ENCODE data around the gene PGLYRP3.

PGLYRP3 gene

DNA sequence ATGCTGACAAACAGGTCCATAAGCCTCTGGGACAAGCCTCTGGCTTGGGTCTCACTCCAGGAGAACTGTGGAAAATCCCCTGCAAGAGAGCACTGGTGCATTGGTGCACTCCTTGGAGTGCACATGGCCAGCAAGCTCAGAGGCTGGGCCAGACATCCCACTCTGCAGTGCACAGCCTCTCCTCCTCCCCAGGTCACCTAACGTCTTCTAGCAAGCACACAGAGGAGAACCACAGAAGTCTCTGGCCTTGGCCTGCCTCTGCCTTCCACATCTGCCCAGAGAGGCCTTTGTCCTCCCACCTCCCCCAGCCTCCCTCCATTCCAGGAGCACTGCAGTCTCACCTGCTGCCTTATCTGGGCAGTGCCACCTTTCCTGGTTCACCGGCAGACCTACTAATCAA is 4.2 kb downstream of the PGLYRP3 start:
- DNase-seq = no peak

DNA sequence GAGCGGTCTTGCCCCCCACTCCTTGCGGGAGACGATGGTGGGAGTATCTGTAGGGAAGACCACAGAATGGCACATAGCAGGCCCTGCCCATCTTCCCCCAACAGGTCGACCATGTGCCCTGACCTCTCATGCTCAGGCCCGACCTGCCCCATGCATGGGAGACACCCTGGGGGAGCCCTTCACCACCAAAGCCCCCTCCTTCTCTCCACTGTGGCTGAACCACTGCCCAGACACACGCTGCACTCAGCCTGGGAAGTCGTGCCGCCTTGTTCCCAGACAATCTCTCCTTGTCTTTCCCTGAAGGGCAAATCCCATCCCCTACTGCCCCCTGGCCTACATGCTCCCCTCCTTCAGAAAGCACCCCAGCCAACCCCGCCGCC is 5.5 kb downstream of the PGLYRP3 start:
- no peak for DNase-seq

DNA sequence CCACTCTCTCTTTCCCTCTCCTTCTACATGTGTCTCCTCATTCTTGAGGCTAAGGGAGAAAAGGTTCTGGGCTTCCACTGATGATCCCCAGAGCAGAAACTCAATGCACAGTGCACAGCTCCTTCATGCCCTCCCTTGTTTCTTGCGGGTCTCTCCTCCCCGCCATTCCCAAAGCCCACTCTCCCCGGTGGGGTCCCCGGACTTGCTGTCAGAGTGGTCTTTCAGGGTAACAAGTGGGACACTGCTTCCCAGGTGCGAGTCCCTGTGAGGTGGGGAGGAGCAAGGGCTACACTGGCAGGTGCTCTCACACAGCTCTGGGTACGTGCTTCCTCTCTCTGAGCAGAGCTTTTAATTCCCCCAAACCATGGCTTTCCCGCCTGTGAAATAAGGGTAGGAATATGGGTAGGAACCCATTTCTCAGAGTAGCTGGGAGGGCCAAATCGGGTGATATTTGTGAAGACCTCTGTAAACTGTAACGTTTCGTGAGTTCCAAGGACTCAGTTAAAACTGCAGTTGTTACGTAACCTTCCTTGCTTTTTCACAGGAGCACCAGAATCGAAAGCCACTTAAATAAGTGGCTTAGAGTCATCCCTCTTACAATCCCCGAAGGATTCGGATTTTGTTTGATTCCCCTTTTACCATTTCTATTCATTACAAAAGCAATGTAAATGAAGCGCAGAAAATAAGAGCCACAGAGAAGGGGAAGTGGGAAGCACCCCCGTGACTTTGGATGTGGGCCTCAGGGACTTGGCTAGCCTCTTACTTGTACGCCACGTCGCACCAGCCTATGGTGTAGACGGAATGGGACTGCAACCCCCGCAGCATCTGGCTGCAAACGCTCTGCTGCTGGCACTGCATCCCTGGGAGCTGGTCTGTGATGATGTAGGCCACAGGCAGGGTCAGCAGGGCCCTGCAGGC is 6.2 kb downstream of the PGLYRP3 start:
- no peak for DNase-seq

DNA sequence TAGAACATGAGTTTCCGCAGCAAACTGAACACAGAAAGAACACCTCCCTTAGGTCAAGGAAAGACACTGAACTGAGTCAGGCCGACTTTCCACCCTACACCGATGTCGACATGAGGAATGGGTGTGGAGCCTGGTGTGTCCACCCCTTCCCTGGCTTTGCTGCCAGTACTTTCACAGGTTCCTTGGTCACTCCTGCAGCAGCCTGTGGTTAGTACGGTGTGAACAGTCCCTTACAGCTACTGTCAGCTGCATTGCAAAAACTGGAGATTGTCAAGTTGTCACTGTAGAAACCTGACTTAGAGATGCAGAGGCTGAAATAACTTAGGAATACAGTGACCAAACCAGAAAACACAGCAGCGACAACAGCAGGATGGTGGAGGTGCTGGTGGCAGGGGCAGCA is 7.1 kb downstream of the PGLYRP3 start:
- no peak for DNase-seq

DNA sequence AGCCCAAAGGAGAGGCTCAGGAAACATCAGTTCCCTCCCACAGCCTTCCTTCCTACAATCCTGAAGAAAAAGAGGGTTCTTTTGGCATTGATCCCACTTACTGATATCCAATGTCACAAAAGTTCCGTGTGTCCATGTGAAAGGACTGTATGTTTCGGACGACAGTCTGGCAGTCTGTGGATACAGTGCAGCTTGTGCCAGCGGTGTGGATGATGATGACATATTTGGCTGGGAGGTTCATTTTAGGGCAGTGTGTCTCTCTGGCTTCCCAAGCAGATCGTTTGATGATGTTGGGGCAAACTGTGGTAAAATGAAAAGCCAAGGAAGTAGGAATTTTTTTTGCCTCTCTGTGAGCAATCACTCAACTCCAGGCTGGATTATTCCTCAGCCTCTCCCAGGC is 10.4 kb downstream of the PGLYRP3 start:
- DNase-seq = no peak

DNA sequence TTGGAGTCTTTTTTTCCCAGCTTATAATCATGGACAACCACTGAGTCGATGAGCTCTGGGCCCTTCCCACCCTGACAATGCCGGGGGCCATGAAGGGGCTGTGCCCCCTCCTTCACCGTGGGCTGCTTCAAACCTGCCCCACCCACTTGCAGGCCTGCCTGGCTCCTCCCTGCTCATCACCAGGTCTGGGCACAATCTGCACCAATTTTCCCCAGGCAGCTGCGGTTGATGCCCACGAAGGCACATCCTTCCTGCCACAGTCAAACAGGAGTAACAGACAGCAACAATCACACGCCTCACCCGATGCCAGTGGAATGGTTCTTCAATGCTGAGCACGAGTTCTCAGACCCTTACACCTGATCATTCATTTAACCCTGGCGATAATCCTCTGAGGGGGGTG is 18.9 kb downstream of the PGLYRP3 start:
- DNase-seq = no peak

DNA sequence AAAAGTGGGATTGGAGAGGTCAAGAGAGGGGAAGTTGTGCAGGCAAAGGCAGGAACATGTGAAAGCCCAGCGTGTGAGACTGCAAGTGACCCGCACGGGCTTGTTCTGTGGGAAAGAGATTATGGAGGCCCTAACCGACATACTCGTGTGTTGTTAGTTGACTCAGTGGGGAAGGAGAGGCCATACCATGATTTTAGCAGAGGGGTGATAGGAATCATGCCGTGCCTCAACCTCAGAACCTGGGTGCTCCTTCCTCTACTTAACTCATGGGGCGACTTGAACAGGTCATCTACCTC is 19.3 kb downstream of the PGLYRP3 start:
- no peak for DNase-seq

DNA sequence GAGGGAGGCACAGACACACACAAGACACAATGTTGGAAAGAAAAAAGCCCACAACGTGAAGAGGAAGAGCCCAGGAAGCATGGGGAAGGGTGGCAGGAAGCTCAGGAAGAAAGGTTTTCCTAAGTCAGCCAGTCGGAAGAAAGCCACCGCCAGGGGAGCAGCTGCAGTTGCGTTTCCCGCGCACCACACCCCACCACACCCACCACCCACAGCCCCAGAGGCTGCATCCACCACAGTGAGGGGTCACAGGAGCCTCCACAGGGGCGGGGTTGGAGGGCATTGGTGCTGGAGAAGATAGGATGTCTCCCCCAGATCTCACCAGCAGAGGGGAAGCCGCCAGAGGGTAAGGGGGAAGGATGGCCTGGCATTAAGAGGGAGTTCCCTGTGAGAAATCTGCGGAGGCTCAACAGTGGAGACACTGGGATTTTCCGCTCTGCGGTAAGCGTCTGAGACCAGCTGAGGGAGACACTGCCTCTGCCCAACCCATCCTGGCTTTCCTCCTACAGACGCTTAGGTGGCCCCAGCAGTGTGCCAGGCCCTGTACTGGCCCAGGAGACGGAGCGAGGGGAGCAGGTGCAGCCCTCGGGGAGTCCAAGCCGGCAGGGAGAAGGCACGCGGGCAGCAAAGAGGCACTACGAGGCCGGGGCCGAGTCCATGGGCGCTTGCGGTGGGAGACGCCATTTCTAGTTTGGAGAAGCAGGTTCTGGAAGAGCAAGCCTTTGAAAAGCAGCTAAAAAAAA is 19.8 kb downstream of the PGLYRP3 start:
- no peak for DNase-seq

DNA sequence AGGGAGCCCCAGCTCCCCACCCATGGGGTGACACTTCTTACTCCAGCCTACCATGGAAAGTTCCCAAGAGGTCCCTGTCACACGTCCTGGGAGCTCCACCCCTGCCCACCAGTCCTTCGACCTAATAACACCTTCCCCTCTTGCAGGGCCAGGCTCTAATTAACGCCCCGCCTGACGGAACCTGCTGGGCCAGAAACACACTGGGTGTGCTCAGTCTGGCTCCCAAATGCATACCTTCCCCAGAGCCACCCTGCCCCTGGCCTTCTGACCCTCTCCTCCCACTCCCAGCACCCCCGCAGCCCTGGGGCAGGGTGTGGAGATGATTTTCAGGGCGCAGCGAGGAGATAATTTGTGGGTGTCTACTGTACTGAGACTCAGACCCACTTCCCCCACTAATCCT is 20.6 kb downstream of the PGLYRP3 start:
- DNase-seq = no peak

DNA sequence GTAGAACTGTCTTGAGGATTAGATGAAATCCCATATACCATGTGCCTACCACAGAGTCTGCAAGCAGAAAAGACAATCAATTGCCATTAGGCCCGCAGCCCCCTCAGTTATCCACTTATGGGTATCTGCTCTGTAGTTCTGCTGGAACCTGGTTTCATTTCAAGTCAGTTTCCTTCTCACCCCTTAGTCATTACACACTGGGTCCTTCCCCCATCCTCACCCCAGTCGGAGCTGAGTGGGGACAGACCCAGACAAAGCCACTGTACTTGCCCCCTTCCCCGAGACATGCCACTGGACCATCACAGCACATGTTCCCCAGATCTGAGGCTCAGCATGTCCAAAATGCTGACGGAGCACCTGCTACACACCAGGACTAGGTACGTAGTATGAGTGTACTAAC is 21.2 kb downstream of the PGLYRP3 start:
- DNase-seq = no peak

DNA sequence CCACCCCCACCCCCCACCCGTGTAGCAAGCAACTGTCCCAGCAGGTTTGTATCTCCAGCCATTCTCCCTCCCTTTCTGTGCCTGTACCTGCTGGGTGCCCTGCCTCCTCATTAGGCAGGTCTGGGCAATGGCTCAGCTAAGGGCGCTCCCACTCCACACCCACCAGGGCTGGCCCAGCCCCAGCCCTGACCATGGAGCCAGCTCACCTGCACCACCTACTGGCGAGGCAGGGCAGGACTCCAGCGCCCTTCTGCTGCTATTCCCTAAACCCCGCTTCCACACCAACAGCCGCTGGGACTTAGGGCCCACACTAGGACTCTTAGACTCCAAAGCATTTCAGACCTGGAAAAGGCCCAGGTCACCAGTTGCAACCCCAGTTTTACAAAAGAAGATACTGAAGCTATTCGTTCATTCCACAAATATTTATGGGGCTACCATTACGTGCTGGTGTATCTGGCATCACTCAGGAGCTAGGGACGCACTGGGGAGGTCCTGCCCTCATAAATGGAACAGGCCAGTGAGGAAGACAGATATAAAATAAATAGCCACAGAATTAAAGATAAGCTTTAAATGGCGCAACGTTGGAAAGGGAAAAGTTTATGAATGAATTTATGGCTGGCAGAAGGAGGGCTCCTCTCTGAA is 24.0 kb downstream of the PGLYRP3 start:
- no peak for DNase-seq

DNA sequence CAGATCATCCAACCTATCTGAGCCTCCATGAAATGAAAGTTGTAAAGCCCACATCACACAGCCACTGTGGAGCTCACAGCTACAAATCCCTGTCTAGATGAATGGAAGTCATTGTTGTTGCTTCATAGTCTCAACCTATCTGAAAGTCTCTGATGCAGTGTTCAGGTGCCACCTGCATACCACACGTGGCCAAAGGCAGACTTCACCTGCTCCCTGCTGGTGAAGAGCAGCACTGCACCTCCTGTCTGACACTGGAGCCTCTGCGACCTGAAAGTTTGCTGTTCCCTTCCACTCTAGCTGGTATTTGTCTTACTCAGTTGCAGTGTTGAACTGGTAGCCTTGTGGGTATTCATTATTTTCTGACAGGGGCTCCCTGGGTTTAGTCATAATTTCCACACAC is 34.9 kb downstream of the PGLYRP3 start:
- DNase-seq = no peak

DNA sequence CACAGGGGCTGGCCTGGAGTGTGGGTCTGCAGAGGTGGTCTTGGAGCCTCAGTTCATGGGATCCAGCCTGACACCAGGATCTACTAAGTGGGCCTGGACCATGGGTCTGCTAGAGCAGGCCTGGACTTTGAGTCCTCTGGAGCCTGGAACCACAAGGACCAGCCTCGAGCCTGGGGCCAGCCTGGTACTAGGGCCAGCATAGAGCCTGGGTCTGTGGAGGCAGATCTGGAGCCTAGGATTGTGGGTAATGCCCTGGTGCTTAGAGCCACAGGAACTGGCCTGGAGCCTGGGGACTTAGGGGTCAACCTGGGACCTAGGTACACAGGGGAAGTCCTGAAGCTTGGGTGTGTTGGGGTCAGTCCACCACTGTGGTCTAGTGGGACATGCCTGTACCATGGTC is 40.6 kb downstream of the PGLYRP3 start:
- DNase-seq = no peak

DNA sequence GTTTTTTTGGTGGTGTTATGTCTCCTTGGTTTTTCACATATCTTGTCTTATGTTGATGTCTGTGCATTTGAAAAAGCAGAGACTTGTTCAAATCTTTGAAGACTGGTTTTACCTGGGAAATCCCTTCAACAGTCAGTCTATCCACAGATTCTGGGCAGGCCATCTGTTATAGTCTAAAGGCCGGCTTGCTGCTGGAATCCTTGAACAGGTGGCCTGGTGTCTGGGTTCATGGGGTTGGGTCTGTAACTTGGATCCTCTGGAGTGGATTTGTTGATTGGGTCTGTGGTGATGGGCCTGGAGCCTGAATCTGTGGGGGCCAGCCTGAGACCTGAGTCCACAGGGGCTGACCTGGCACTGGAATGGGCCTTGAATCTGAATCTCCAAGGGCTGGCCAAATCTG is 41.0 kb downstream of the PGLYRP3 start:
- DNase-seq = no peak

DNA sequence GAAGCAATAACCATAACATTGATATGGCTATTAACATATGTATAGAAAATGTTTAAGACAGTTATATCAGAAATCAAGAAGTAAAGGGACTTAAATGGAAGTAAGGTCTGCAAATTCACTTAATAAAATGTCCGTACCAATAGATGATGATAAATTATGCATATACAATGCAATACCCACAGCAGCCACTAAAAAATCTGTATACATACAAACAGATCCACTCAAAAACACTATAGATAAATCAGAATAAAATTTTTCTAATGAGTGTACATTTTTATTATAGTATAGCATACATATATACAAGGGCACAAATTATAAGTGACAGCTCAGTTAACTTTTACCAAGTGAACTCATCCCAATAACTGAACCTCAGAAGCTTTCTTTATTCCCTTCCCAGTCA is 47.3 kb downstream of the PGLYRP3 start:
- no peak for DNase-seq

DNA sequence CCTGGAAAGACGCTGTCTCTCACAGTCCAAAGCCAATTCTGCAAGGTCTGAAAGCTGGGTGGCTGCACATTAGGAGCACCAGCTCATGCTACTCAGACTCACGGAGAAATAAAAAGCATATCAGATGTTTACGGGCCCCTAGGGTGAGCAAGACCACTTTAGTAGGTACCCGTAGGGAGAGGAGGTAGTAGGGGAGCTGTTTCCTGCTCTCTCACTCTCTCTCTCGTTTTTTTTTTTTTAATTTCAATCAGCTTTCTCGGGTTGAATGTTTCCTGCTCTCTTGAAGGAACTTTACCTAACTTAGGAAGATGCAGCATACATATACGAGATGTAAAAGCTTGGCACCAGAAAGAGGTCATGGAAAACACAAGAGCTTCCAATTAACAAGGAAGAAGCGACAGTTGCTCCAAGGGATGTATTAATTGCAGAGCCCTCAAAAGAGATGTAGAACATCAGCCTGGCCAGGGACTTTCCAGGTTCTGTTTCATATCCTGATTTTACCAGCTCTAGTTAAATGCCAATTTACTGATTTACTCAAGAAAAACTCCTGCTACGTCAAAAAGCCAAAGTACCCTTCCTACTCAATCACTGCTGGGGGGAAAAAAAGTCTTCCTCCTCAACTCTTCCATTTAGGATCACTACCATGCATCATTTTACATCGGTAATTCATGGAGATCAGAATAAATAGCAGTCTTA is 50.1 kb downstream of the PGLYRP3 start:
- DNase-seq = no peak

DNA sequence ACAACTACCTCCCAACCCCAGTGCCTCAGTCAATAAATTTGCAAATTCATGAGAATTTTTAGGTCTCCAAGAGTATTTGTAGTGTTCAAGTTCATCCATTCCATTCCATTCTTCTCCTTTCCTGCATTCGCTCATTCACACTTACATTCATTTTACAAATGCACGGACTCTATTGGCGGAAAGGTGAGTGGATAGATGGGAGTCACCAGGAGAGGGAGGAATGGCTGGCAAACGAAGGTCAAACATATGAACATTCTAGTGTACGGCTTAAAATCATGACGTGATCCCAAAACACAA is 50.7 kb downstream of the PGLYRP3 start:
- DNase-seq = no peak

DNA sequence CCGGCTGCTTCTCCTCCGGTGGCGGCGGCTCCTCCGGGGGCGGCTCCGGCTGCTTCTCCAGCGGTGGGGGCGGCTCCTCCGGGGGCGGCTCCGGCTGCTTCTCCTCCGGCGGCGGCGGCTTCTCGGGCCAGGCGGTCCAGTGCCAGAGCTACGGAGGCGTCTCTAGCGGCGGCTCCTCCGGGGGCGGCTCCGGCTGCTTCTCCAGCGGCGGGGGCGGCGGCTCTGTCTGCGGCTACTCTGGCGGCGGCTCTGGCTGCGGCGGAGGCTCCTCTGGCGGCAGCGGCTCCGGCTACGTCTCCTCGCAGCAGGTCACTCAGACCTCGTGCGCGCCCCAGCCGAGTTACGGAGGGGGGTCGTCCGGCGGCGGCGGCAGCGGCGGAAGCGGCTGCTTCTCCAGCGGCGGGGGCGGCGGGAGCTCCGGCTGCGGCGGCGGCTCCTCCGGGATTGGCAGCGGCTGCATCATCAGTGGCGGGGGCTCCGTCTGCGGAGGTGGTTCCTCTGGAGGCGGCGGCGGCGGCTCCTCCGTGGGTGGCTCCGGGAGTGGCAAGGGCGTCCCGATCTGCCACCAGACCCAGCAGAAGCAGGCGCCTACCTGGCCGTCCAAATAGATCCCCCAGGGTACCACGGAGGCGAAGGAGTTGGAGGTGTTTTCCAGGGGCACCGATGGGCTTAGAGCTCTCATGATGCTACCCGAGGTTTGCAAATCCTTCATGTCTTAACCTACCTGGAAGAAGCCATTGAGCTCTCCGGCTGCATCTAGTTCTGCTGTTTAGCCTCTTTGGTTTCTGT is 51.3 kb downstream of the PGLYRP3 start:
- no peak for DNase-seq

DNA sequence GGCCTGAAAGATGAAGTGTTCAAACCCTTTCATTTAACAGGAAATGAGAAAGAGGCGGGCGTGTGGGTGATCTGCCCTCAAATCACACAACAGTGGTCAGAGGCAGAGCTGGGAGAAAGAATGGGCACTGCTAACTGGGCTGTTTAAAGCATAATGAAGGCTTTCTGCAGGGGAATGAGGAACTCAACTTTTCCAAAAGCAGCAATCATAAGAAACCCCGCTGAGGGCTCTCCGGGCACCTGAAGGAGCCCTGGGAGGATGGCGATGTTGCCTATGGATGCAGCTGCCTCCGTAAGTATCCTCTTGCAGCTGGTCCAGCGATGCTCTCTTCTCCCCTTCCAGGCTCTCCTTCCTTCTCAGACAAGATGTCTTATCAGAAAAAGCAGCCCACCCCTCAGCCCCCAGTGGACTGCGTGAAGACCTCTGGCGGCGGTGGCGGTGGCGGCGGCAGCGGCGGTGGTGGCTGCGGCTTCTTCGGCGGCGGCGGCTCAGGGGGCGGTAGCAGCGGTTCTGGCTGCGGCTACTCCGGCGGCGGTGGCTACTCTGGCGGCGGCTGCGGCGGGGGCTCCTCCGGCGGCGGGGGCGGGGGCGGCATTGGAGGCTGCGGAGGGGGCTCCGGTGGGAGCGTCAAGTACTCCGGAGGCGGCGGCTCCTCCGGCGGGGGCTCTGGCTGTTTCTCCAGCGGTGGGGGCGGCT is 52.0 kb downstream of the PGLYRP3 start:
- no peak for DNase-seq

DNA sequence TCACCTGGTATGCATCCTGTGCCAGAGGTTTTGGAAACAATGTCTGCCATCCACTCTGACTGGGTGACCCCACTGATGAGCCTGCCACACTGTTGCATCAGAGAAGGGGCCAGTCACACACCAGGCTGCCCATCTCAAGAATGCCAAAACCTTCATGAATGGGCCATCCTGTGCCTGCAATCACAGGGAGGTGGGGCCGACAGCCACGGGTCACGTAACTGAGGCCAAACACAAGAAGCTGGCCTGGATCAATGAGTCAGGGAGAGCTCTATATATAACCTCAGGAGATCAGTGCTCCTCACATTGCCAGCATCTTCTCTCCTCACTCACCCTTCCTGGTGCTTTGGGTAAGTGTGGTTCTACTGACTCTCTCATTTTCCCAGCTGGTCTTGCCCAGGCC is 53.4 kb downstream of the PGLYRP3 start, which contains the start of gene LORICRIN:
Gene LORICRIN, plus strand, starts transcription at position 301 of the 400 bp plus-strand sequence. CDS start 1,263 bp downstream, outside the sequence.
- no peak for DNase-seq

DNA sequence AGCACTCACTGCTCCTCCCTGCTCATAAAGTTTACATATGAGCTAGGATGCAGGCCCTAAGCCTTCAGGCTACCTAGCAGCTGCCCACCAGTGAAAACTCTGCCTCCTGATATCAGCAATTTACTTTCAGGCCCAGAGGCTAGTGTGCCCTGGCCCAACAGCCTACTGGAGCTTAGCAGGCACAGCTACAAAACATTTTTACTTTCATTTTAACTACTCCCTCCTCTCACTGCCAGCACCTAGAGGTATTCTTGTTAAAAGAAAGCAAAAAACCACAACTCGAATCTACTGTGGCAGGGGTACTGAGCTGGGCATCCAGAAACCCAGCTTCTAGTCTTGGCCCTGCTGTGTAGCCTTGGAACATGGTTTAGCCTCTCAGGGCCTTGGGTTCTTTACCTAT is 59.1 kb downstream of the PGLYRP3 start:
- DNase-seq = no peak

DNA sequence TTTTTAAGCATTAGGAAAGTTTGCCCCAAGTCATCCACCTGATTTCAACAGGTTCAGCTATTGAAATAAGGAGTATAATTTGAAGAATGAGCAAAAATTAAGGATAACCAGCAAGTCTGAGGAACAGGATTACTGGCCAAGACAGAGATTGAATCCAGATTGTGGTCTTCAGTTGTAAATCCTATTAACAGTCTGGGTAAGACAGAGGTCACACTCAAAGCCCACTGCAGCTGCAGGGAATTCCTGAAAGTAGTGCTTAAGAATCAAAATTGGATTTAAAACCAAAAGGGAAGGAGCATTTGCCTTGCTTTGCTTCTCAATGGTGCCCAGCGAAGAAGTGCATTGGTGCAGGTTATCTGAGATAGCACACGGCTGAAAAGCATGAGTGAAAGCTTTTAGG is 59.7 kb downstream of the PGLYRP3 start:
- no peak for DNase-seq

All from NCI-H2107 (cell line).